IMR-90 (cell line): Measurements from ENCODE around the gene IFRD2. TPM values are rescaled to one million over a fixed set of nuclear protein-coding genes. Genes with fewer than 3 reads are reported as not detected.

Experiments
- ATAC-seq: fragments of 200-7000 bp; cut with Tn5 transposase; 2 replicates; pipeline ENCODE4 v1.9.1; 2020; ENCODE audit warnings: low read depth, mild to moderate bottlenecking, moderate library complexity
- BruUV-seq: library from RNA; stranded (reverse); fragments of 400-500 nt; replicated peaks from 2 replicates; lab custom pipeline; 2021; lab: Mats Ljungman, UMichigan
- CTCF ChIA-PET: fragments of 300-600 bp; formaldehyde crosslinking; extraction: SDS; loops from one replicate; lab custom pipeline; 2021; ENCODE audit warnings: antibody characterized with exemption; lab: Yijun Ruan, JAX
- POLR2A ChIA-PET: fragments of 300-600 bp; sonication (Branson Sonifier 250); formaldehyde crosslinking; loops from one replicate; lab custom pipeline; 2022; ENCODE audit warnings: antibody characterized with exemption; ENCODE audit not compliant: unreplicated experiment; lab: Charles Lee
- DNase-seq: peaks from one replicate; pipeline ENCODE4 v3.0.0; 2013
- H2AFZ ChIP-seq: replicated peaks from 2 replicates; pipeline ENCODE3; 2013; ENCODE audit warnings: low read length, mild to moderate bottlenecking; ENCODE audit not compliant: poor library complexity
- H2AK5ac ChIP-seq: 2 replicates; pipeline ENCODE4 v1.6.1; 2013; ENCODE audit warnings: low read depth, low read length, inconsistent platforms
- H2AK9ac ChIP-seq: replicated peaks from 2 replicates; pipeline ENCODE3; 2013; ENCODE audit warnings: mild to moderate bottlenecking, low read depth, low read length, moderate library complexity; ENCODE audit not compliant: poor library complexity
- H2BK120ac ChIP-seq: 2 replicates; pipeline ENCODE4 v1.6.1; 2013; ENCODE audit warnings: low read depth, low read length, inconsistent platforms
- H2BK15ac ChIP-seq: 3 replicates; pipeline ENCODE4 v1.6.1; 2013; ENCODE audit warnings: low read depth, low read length, inconsistent platforms
- H2BK20ac ChIP-seq: 2 replicates; pipeline ENCODE4 v1.6.1; 2013; ENCODE audit warnings: low read depth, mild to moderate bottlenecking, inconsistent platforms, low read length, moderate library complexity
- H2BK5ac ChIP-seq: 2 replicates; pipeline ENCODE4 v1.6.1; 2013; ENCODE audit warnings: mild to moderate bottlenecking, low read depth, low read length, inconsistent platforms; ENCODE audit not compliant: poor library complexity, severe bottlenecking
- H3K14ac ChIP-seq: replicated peaks from 2 replicates; pipeline ENCODE4 v1.6.1; 2013; ENCODE audit warnings: low read depth, low read length, inconsistent platforms
- H3K18ac ChIP-seq: 2 replicates; pipeline ENCODE4 v1.6.1; 2013; ENCODE audit warnings: low read depth, low read length, control low read depth
- H3K23ac ChIP-seq: 2 replicates; pipeline ENCODE4 v1.6.1; 2013; ENCODE audit warnings: low read depth, low read length, inconsistent platforms
- H3K27ac ChIP-seq: 2 replicates; pipeline ENCODE4 v1.5.1; 2013; ENCODE audit warnings: mild to moderate bottlenecking, control low read depth, low read length; ENCODE audit not compliant: insufficient read depth
- H3K27me3 ChIP-seq: 2 replicates; pipeline ENCODE4 v1.6.1; 2013; ENCODE audit warnings: low read length; ENCODE audit not compliant: control insufficient read depth, insufficient read depth
- H3K36me3 ChIP-seq: 2 replicates; pipeline ENCODE4 v1.6.1; 2013; ENCODE audit warnings: low read length, mixed read lengths; ENCODE audit not compliant: control insufficient read depth, insufficient read depth
- H3K4ac ChIP-seq: 2 replicates; pipeline ENCODE4 v1.6.1; 2013; ENCODE audit warnings: low read depth, low read length, inconsistent platforms
- H3K4me1 ChIP-seq: 2 replicates; pipeline ENCODE4 v1.6.1; 2013; ENCODE audit warnings: low read length, mixed read lengths; ENCODE audit not compliant: control insufficient read depth, insufficient read depth
- H3K4me2 ChIP-seq: 2 replicates; pipeline ENCODE4 v1.6.1; 2013; ENCODE audit warnings: low read depth, mild to moderate bottlenecking, control low read depth, low read length, moderate library complexity
- H3K4me3 ChIP-seq: 2 replicates; pipeline ENCODE4 v1.5.1; 2013; ENCODE audit warnings: low read depth, mild to moderate bottlenecking, control low read depth, low read length, moderate library complexity; ENCODE audit not compliant: insufficient read depth
- H3K56ac ChIP-seq: 2 replicates; pipeline ENCODE4 v1.6.1; 2013; ENCODE audit warnings: low read length, inconsistent platforms; ENCODE audit not compliant: insufficient read depth; ENCODE audit errors: extremely low read depth
- H3K79me1 ChIP-seq, 2 experiments: 2 replicates each; pipeline ENCODE4 v1.6.1; 2013; ENCODE audit warnings: low read length in 2 of 2, inconsistent platforms in 1 of 2, low read depth in 1 of 2
- H3K9ac ChIP-seq: 2 replicates; pipeline ENCODE4 v1.6.1; 2013; ENCODE audit warnings: low read depth, low read length, control low read depth
- H3K9me1 ChIP-seq: 2 replicates; pipeline ENCODE4 v1.6.1; 2013; ENCODE audit warnings: low read length, inconsistent platforms; ENCODE audit not compliant: insufficient read depth
- H3K9me3 ChIP-seq: 2 replicates; pipeline ENCODE4 v1.6.1; 2013; ENCODE audit warnings: low read length; ENCODE audit not compliant: control insufficient read depth, insufficient read depth
- H4K20me1 ChIP-seq: 2 replicates; pipeline ENCODE4 v1.6.1; 2013; ENCODE audit warnings: low read length, inconsistent platforms; ENCODE audit not compliant: insufficient read depth
- H4K5ac ChIP-seq: 2 replicates; pipeline ENCODE4 v1.6.1; 2013; ENCODE audit warnings: mild to moderate bottlenecking, low read depth, low read length, control low read depth
- H4K8ac ChIP-seq, 2 experiments: 2 replicates each; pipeline ENCODE4 v1.6.1; 2013; ENCODE audit warnings: low read depth in 2 of 2, low read length in 2 of 2, control low read depth in 1 of 2, inconsistent platforms in 1 of 2
- H4K91ac ChIP-seq: 2 replicates; pipeline ENCODE4 v1.6.1; 2013; ENCODE audit warnings: low read depth, low read length, inconsistent platforms; ENCODE audit not compliant: insufficient read depth
- FOS ChIP-seq: fragments of 150-350 bp; IDR thresholded peaks from 2 replicates; pipeline ENCODE4 v1.6.1; 2016; ENCODE audit warnings: low read depth, low read length
- MAFK ChIP-seq: IDR thresholded peaks from 2 replicates; pipeline ENCODE4 v1.6.1; 2012; ENCODE audit warnings: low read depth, low read length, improper control_type of control experiment
- WGBS, 2 experiments: methylation state at CpG; one replicate each; pipeline versions ENCODE4 v1.1.5 to v1.1.7; 2013; ENCODE audit warnings: missing lambda C conversion rate in 2 of 2; ENCODE audit not compliant: insufficient read length in 1 of 2; ENCODE audit errors: extremely low coverage in 2 of 2; 5-methylcytosine and 5-hydroxymethylcytosine counted together
- dilution Hi-C: fragments of 300-500 bp; cut with HindIII; formaldehyde crosslinking; loops from one replicate; pipeline ENCODE4 v1.14.3; 2018; ENCODE audit warnings: low sequenced_read_pairs; ENCODE audit not compliant: unreplicated experiment
- in situ Hi-C: fragments of 300-500 bp; cut with MboI; formaldehyde crosslinking; loops from 3 replicates; pipeline ENCODE4 v1.14.3; 2019; ENCODE audit warnings: low sequenced_read_pairs, inconsistent platforms, mixed read lengths
- intact Hi-C: fragments of 100-400 bp; cut with micrococcal nuclease; formaldehyde crosslinking; loops from 2 replicates; pipeline ENCODE4 v1.10.0; 2022
- polyA plus RNA-seq, 3 experiments: library from polyadenylated mRNA; depleted of rRNA; stranded (reverse); fragments of >200 nt; gene quantifications; 2 replicates each; pipeline ENCODE4 v1.2.3, GENCODE V29; 2012; ENCODE audit warnings: low replicate concordance in 1 of 3
- total RNA-seq: library from RNA; depleted of rRNA; stranded (reverse); fragments of >200 nt; gene quantifications from 2 replicates; pipeline ENCODE4 v1.2.3, GENCODE V29; 2012
- TF ChIP-seq, protein P1 (sequence below): fragments of 150-350 bp; IDR thresholded peaks from 2 replicates; pipeline ENCODE4 v1.6.1; 2016; ENCODE audit warnings: low read depth, mild to moderate bottlenecking, low read length, moderate library complexity, borderline replicate concordance

The IFRD2 gene
- total and polyA plus RNA-seq, 2 of the 4 experiments (the other 2 are of a cell fraction), result 52.7 to 79.1 TPM

- H4K5ac ChIP-seq, result no peak overlapping the region
- no peak overlapping the region for H4K91ac ChIP-seq
- H3K4me2 ChIP-seq, result no peak overlapping the region
- BruUV-seq, result no TSS peak
- WGBS, 2 experiments, result no CpG with 5 or more reads among the region's 9 CpGs
- dilution Hi-C loops, result no loop called here
- H3K79me1 ChIP-seq, result peaks cover 29 to 51% of the 10 kb centered on the region in 2 experiments
- no peaks in the 10 kb centered on the region for H3K27me3 ChIP-seq
- POLR2A ChIA-PET, result no interaction called here
- no peak overlapping the region for H2BK20ac ChIP-seq
- DNase-seq (peak; percentile 28), ATAC-seq (no peak)
- no peak overlapping the region for H3K4me3 ChIP-seq
- H3K9me3 ChIP-seq, result no peaks in the 10 kb centered on the region
- H2BK5ac ChIP-seq, result no peak overlapping the region
- H2BK120ac ChIP-seq, result no peak overlapping the region
- peaks cover 23% of the 10 kb centered on the region for H3K9me1 ChIP-seq
- H2AK9ac ChIP-seq, result peak overlapping the region; percentile 68
- peaks cover 38% of the 10 kb centered on the region for H3K36me3 ChIP-seq
- no peak overlapping the region for H3K9ac ChIP-seq
- H2AFZ ChIP-seq, result no peak overlapping the region
- no peak overlapping the region for H3K18ac ChIP-seq
- H3K4ac ChIP-seq, result no peak overlapping the region; the same call in 1 of the 2 replicates
- H3K56ac ChIP-seq, result no peak overlapping the region
- no peak overlapping the region for H3K23ac ChIP-seq
- no peak overlapping the region for H4K8ac ChIP-seq
- H3K4me1 ChIP-seq, result peaks cover 16% of the 10 kb centered on the region
- intact Hi-C loops, result no loop called here
- in situ Hi-C loops, result no loop called here
- 0 out of 2 replicates have a peak, but pooled peaks cover 18% of the 10 kb centered on the region for H4K20me1 ChIP-seq
- H3K27ac ChIP-seq, result no peak overlapping the region
- no peak overlapping the region for H3K14ac ChIP-seq
- H2AK5ac ChIP-seq, result no peak overlapping the region
- CTCF ChIA-PET, result no interaction called here
- no peak overlapping the region for H2BK15ac ChIP-seq
- TF ChIP-seq MAFK (no peak), FOS (0 out of 2 replicates have a peak, but pooled peaks have one; percentile 5)
- TF ChIP-seq, protein P1, sequence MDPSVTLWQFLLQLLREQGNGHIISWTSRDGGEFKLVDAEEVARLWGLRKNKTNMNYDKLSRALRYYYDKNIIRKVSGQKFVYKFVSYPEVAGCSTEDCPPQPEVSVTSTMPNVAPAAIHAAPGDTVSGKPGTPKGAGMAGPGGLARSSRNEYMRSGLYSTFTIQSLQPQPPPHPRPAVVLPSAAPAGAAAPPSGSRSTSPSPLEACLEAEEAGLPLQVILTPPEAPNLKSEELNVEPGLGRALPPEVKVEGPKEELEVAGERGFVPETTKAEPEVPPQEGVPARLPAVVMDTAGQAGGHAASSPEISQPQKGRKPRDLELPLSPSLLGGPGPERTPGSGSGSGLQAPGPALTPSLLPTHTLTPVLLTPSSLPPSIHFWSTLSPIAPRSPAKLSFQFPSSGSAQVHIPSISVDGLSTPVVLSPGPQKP, result no peak
These were observed 24.5 kb upstream of the IFRD2 start for GRCh38 chr3:50316657-50317242.
